Raji (cell line): ENCODE results near the gene DIPK1B.

ENCODE experiments used
- POLR2A ChIP-seq: IDR thresholded peaks from 2 replicates; pipeline ENCODE4 v1.6.1; 2011; ENCODE audit warnings: low read depth, low read length, control low read depth; ENCODE audit not compliant: insufficient read depth

Gene DIPK1B

GRCh38 chr9:136740971-136741882, 28.9 kb downstream of the DIPK1B start:
- no peak for TF ChIP-seq POLR2A

GRCh38 chr9:136741883-136742571, 29.7 kb downstream of the DIPK1B start:
- TF ChIP-seq POLR2A, result no peak

GRCh38 chr9:136742591-136743391, 30.4 kb downstream of the DIPK1B start, which contains the start of gene LCN10:
Gene LCN10, minus strand, starts transcription at chr9:136742940. Its CDS starts 37 bp downstream, at chr9:136742903.
- no peak for TF ChIP-seq POLR2A

GRCh38 chr9:136743639-136744211, 31.4 kb downstream of the DIPK1B start:
- TF ChIP-seq POLR2A, result no peak

GRCh38 chr9:136744773-136745172, 32.4 kb downstream of the DIPK1B start:
- TF ChIP-seq POLR2A, result no peak

GRCh38 chr9:136745389-136746154, 33.2 kb downstream of the DIPK1B start:
- TF ChIP-seq POLR2A, result no peak

- TF ChIP-seq POLR2A, result no peak
Measured at GRCh38 chr9:136746155-136746490, 33.8 kb downstream of the DIPK1B start.

- no peak for TF ChIP-seq POLR2A
Measured at GRCh38 chr9:136746621-136747020, 34.2 kb downstream of the DIPK1B start.

GRCh38 chr9:136747161-136748060, 35.0 kb downstream of the DIPK1B start:
- TF ChIP-seq POLR2A, result no peak

GRCh38 chr9:136748201-136748600, 35.8 kb downstream of the DIPK1B start, which contains the start of gene LCN6:
Gene LCN6, minus strand, starts transcription at chr9:136748525. Its CDS starts 42 bp downstream, at chr9:136748483.
- no peak for TF ChIP-seq POLR2A

- no peak for TF ChIP-seq POLR2A
Measured at GRCh38 chr9:136748666-136749611, 36.6 kb downstream of the DIPK1B start.

GRCh38 chr9:136750526-136750925, 38.2 kb downstream of the DIPK1B start:
- TF ChIP-seq POLR2A, result no peak
